ENCODE measurements around the gene SSH3.
"Not testable (repeated sequence)": the region's sequence is repeated elsewhere in the genome, so short reads cannot be mapped to it uniquely, and the experiment has no call there.

SSH3 gene

DNA sequence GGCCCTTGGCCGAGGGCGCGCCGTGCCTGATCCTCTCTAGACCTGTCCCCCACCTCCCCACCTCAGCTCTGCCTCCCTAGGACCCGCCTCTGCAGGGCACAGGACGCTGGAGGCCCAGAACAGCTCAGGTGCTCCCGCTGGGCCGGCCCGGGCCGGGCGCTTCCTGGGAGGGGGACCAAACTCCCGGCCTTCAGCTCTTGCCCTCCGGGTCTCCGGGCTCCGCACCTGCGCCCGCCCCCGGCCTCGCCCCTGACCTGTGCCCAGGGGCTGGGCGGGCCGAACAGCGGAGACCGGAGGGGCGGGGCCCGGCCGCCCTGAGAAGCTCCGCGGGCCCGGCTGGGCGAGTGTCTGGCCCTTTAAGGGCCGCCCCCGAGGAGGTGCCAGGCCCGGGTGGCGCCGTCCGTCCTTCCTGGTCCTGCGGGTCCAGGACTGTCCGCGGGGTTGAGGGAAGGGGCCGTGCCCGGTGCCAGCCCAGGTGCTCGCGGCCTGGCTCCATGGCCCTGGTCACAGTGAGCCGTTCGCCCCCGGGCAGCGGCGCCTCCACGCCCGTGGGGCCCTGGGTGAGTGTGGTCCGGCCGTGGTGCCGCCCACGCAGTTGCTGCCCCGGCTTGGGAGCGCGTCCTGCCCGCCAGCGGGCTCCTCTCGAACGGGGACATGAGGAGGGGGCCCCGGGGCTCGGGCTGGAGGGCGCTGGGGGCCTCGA lies at the start of gene SSH3:
TSS of gene SSH3 (plus strand) at position 399 of the 703 bp plus-strand sequence. CDS start at position 495, 96 bp downstream.
- peak; percentile 41 for DNase-seq

DNA sequence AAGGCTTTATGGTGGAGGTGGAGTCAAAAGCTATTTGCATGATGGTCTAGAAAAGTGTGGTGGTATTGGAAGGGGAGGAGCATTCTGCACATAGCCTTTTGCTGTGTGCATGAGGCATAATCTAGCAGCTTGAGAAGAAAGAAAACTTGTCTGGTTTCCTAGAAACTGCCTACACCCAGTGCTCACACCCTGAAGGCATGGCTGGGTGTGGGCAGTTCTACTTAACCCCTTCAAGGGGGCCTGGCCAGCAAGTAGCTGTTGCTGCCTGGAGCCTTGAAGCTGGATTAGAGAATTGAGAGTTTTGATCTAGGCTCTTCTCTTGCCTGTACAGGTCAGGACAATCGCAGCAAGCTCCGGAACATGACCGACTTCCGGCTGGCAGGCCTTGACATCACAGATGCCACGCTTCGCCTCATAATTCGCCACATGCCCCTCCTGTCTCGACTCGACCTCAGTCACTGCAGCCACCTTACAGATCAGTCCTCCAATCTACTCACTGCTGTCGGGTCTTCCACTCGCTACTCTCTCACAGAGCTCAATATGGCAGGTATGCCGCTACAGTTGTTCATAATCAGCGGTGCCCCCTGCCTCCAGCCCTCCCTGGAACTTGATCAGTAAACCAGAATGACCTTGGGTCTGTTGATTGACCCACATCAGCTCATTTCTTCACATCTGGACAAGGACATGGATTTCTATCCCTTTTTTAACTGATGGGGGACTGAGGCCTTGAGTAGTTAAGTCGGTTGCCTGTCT lies 49.3 kb upstream of the SSH3 start:
- DNase-seq, result no peak

DNA sequence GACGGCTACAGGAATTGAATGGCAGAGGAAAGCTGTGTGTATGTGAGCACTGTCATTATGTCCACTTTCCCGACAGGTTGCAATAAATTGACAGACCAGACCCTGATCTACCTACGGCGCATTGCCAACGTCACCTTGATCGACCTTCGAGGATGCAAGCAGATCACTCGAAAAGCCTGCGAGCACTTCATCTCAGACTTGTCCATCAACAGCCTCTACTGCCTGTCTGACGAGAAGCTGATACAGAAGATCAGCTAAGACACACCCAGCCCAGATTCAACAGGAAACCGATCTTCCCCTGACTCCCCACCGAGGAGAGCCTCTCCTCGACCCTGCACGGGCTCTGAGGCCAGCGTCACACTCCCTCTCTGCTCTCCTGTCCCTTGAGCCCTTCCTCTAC lies 48.5 kb upstream of the SSH3 start:
- DNase-seq, result no peak

DNA sequence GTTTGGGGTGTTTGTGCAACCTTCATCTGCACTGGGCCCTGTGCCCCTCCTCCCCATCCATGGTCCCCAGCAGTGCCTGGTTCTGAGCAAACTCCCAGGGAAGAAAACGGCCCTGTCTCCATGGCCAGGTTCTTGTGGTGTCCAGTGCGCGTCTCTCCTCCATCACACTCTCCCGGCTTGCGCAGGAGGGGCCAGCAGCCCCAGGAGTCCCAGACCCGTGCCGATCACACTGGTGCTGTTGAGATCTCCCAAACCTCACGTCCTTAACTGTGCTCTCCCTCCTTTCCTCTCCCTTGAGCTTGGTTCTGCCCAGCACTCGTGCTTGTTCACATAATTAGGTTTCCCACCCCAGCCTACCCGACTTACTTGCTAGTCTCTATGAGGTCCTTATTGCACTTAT lies 48.0 kb upstream of the SSH3 start:
- DNase-seq, result no peak

GRCh38 chr11:67255864-67256263 lies 47.5 kb upstream of the SSH3 start:
- DNase-seq, result no peak

GRCh38 chr11:67256477-67257135 lies 46.7 kb upstream of the SSH3 start:
- DNase-seq, result no peak

- no peak for DNase-seq
These were observed 42.9 kb upstream of the SSH3 start for GRCh38 chr11:67260406-67260805.

DNA sequence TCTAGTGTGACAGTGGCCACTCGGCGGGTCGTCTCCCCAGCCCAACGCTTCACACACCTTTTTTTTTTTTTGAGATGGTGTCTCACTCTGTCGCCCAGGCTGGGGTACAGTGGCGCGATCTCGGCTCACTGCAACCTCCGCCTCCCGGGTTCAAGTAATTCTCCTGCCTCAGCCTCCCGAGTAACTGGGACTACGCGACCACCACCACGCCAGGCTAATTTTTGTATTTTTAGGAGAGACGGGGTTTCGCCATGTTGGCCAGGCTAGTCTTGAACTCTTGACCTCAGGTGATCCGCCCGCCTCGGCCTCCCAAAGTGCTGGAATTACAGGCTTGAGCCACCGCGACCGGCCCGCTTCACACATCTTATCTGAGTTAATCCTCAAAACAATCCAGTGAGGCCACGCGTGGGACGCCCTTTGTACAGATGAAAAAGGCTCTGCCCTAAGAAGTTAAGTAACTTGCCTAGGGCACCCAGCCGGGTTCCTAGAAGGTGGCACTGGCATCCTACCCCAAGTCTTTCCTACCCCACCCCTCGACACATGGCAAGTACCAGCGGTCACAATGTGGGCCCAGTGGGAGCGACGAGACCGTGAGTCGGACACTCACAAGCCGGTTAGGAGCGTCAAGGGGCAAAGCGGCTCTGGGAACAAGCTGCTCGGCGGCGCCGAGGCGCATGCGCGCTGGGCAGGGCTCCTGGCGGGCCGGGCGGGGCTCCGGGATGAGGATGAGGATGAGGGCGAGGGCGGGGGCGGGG lies 42.3 kb upstream of the SSH3 start:
- not testable (repeated sequence) for DNase-seq

DNA sequence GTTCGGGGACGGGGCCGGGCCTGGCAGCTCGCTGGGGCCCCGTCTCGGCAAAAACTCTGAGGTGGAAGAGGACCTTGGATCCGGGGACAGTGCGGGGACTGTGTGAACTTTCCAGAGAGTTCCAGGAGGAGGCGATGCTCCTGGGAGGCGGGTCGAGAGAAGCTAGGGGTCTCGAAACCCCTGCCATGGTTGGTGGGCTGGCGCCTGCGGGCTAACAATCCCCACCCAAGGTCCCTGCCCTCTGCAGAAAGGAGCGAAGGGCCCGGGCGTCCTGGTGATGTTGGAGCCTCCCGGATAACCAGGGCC lies 41.7 kb upstream of the SSH3 start:
- no peak for DNase-seq

- no peak for DNase-seq
These were observed 41.2 kb upstream of the SSH3 start for GRCh38 chr11:67261946-67262681.

- DNase-seq, result peak; percentile 76
These were observed 40.3 kb upstream of the SSH3 start for GRCh38 chr11:67262731-67263675.

- no peak for DNase-seq
These were observed 39.1 kb upstream of the SSH3 start for GRCh38 chr11:67264260-67264659.

- no peak for DNase-seq
These were observed 38.3 kb upstream of the SSH3 start for GRCh38 chr11:67264877-67265632.

- DNase-seq, result no peak
These were observed 37.5 kb upstream of the SSH3 start for GRCh38 chr11:67265633-67266448.

DNA sequence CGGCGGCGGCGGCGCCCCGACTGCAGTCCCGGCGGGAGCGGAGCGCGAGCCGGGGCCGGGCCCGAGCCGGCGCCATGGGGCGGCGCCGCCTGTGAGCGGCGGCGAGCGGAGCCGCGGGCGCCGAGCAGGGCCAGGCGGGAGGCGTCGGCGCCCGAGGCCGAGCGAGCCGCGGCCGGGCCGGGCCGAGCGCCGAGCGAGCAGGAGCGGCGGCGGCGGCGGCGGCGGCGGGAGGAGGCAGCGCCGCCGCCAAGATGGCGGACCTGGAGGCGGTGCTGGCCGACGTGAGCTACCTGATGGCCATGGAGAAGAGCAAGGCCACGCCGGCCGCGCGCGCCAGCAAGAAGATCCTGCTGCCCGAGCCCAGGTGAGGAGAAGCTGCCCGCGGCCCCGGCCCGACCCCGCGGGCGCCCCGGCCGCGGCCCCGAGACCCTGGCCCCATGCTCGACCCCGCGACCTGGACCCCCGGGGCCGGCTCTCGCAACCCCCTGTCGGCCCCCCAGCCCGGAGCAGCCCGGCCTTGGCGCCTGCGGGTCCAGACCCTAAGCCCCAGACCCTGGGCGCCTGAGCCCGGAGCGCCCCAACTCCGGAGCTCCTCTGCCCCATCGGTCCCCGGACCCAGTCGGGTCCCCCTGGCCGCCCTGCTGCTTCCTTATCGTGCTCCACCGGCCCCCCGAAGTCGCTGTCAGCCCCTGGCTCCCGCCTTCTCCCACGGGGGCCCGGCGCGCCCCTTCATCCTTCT lies 36.7 kb upstream of the SSH3 start, which contains the start of gene GRK2:
TSS of gene GRK2 (plus strand) at position 25 of the 739 bp plus-strand sequence. CDS start at position 252, 227 bp downstream.
- no peak for DNase-seq

GRCh38 chr11:67267188-67268080 lies 35.9 kb upstream of the SSH3 start:
- no peak for DNase-seq

DNA sequence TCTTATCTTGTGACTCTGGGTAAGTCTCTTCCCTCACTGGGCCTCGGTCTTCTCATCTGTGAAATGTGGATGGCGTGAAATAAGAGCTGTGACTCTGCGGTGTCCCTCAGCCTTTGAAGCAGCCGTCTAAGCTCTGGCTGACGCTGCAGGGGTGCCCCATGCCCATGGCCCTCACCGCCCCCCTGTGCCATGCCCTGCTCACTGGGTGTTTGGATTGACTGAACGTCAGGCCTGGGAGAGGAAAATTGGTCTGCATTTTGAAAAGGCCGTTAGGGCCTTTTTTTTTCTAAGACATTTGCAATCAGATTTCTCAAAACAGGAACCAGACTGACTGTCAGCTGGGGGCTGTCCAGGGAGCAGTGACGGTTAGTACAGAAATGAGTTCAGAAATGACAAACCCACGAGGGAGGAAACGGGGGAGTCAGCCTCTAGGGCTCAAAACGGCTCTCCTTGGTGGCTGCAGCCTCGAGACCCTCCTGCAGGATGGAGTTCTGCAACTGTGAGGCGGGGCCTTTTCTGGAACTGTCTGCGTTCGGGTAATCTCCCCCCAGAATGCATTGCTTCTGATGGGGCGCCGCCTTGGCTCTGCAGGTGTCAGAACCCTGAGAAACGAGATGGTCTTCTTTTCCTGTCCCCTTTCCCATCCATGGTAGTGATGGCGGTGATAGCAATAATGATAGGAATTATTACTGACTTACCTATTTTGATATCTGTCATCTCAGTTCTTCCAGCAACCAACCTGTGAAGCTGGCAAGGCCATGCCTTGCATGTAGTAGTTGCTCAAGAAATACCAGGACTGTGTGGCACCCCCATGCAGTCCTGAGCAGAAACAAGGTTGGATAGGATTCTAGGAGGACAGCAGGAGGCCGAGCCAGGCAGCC lies 35.0 kb upstream of the SSH3 start:
- DNase-seq, result no peak
